Activated CD8-positive, alpha-beta memory T cell treated with anti-CD3 and anti-CD28 coated beads, Interleukin-2, amount 50 U/mL, for 24 hours (primary cell): Measurements from ENCODE around the gene SPRED3.
"Not testable (repeated sequence)": the region's sequence is repeated elsewhere in the genome, so short reads cannot be mapped to it uniquely, and the experiment has no call there.

Experiments
- DNase-seq: peaks from one replicate; pipeline ENCODE4 v3.0.0-alpha.2; 2020; ENCODE audit errors: extremely low read depth

Gene SPRED3

GRCh38 chr19:38388349-38389100, at the start of gene SPRED3:
Gene SPRED3, plus strand, starts transcription at chr19:38388697. Its CDS starts 1,606 bp downstream, at chr19:38390303.
- DNase-seq, result no peak

DNA sequence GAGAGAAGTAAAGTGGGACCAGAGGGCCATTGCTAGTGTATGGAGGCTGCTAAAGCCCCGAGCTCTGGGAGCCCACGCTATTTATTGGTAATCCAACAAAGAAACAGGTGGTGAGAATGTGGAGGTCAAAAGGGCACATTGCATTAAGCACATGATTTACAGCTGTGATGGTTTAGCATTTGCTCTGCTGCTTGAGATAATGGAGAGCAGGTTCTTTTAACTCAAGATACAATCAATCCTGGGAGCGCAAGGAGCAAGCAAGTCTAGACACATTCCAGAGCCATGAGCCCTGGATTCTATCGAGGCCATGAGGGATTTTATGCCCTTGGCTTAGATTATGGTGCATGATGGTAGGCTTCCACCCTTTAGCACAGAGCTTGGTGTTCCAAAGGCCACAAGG, 49.5 kb upstream of the SPRED3 start:
- DNase-seq, result not testable (repeated sequence)

GRCh38 chr19:38340927-38341326, 47.6 kb upstream of the SPRED3 start:
- no peak for DNase-seq

DNA sequence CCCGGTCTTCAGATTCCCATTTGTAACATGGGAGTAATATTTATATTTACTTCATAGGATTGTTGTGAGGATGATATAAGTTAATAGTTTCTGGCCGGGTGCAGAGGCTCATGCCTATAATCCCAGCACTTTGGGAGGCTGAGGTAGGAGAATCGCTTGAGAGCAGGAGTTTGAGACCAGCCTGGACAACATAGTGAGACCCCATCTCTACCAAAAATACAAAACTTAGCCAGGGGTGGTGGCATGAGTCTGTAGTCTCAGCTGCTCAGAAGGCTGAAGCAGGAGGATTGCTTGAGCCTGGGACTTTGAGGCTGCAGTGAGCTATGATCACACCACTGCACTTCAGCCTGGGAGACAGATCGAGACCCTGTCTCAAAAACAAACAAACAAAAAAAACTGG, 41.7 kb upstream of the SPRED3 start:
- DNase-seq, result no peak

DNA sequence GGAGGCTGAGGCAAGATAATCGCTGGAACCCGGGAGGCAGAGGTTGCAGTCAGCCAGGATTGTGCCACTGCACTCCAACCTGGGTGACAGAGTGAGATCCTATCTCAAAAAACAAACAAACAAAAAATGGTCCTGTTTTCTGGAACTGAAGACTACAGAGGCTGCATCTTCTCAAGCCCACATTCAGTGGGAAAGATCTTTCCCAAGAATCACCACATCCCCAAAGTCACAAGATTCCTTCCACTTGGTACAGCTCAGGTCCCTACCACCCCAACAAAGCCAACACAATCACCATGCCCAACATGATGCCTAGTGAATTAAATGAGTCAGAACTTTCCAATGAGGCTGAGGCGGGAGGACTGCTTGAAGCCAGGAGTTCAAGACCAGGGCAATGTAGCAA, 37.6 kb upstream of the SPRED3 start:
- no peak for DNase-seq

DNA sequence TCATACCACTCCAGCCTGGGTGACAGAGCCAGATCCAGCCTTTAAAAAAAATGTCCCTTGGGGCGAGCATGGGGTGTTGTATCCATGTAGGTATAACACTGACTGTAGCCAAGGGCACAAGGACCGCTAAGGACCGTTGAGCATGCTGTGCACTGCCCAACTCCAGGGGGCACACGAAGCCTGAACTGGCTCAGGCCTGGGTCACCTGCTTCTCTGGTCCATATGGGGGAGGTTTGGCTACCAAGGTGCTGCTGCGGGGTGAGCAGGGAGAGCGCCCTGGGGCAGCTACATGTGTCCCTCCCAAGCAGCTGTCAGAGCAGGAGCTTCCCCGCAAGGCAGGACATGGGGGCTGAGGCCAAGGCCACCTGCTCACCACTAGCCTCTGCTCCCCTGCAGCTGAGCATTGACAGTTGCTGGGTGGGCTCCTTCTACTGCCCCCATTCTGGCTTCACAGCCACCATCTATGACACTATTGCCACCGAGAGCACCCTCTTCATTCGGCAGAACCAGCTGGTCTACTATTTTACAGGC, 36.6 kb upstream of the SPRED3 start:
- DNase-seq, result no peak

GRCh38 chr19:38352611-38353010, 35.9 kb upstream of the SPRED3 start:
- DNase-seq, result no peak

GRCh38 chr19:38355728-38356725, 32.5 kb upstream of the SPRED3 start:
- DNase-seq, result no peak

DNA sequence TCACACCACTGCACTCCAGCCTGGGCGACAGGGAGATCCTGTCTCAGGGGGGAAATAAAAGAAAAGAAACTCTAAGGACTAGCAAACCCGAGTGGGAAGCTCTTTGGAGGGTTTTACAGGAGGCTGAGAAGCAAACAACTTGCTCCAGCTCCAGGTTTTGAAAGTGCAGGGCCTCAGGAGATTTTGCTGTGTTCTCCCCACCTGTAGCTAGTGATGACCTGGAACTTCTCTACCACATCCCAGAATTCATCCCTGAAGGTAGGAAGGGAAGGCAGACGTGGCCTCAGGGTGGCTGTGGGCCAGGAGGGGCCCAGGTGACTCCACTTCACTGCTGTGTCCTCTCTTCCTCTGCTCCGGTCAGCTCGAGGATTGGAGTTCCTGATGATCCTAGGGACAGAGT, 30.4 kb upstream of the SPRED3 start:
- DNase-seq, result no peak

DNA sequence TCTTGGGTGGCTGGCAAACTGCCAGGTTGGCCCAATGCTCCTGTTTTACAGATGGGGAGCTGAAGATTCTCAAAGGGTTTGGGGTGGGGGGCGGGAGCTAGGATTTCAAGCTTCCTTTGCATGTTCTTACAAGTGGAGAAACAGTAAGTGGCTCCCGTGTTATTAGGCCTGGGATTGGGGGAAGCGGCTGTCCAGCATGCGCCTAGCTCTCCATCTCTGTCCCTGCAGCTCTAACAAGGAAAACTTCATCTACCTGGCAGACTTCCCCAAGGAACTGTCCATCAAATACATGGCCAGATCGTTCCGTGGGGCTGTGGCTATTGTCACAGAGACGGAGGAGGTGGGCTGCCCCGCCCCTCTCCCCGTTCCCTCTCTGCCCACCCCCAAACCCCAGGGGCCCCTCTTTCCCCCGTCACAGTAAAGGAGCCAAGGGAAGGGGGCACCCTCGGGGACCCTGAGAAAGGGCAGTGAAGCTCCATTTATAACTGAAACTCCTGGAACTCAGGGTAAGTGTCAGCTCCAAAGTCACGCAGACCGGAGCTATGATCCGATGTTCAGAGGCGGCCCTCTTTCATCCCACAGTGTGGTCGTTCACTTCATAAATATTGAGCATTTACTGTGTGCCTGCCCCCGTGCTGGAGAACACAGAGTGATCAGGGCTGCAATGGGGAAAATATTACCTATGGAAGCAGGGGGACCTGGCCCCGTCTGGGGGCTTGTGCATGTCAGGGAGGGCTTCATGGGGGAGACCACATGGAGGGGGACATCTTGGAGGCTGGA, 29.1 kb upstream of the SPRED3 start:
- DNase-seq, result no peak

DNA sequence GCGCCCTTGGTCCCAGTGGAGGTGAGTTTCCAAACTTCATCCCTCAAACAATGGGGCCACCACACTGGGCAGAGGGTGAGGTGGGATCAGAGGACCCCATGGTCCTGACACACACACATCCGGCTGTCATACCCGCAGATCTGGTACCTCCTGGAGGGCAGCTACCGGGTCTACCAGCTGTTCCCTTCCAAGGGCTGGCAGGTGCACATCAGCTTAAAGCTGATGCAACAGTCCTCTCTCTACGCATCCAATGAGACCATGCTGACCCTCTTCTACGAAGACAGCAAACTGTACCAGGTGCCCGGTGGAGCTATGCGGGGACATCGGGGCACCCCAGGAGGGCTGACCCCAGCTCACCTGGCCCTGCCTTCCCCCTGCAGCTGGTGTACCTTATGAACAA, 28.1 kb upstream of the SPRED3 start:
- no peak for DNase-seq

GRCh38 chr19:38360839-38361631, 27.5 kb upstream of the SPRED3 start:
- no peak for DNase-seq

GRCh38 chr19:38361633-38362075, 26.8 kb upstream of the SPRED3 start:
- peak; percentile 27 for DNase-seq

GRCh38 chr19:38362076-38362945, 26.2 kb upstream of the SPRED3 start:
- DNase-seq, result peak; percentile 63

DNA sequence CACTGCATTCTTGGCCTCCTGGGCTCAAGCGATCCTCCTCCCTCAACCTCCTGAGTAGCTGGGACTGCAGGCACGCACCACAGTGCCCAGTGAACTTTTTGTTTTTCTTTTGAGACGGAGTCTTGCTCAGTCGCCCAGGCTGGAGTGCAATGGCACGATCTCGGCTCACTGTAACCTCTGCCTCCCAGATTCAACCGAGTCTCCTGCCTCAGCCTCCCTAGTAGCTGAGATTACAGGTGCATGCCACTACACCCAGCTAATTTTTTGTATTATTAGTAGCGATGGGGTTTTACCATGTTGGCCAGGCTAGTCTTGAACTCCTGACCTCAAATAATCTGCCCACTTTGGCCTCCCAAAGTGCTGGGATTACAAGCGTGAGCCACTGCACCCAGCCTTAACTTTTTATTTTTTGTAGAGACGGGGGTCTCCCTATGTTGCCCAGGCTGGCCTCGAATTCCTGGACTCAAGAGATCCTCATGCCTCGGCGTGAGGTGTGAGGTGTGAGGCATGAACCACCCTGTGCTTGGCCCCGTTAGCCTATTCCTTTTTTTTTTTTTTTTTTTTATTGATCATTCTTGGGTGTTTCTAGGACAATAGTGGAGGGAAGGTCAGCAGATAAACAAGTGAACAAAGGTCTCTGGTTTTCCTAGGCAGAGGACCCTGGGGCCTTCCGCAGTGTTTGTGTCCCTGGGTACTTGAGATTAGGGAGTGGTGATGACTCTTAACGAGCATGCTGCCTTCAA, 25.4 kb upstream of the SPRED3 start:
- not testable (repeated sequence) for DNase-seq

DNA sequence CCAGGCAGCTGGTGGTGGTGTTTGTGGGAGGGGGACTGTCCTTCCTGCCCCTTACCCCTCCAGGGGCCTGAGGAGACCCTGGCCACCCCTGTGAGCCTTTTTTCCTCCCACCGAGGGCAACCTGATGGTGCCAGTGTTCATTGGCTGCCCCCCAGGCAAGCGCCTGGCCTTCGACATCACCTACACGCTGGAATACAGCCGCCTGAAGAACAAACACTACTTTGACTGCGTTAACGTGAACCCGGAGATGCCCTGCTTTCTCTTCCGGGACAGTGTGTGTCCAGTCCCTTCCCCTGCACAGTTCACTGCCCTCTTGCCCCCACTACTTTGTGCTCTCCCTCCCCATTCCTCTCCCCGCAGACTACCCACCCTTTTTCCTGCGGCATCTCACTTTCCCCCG, 21.5 kb upstream of the SPRED3 start:
- no peak for DNase-seq

DNA sequence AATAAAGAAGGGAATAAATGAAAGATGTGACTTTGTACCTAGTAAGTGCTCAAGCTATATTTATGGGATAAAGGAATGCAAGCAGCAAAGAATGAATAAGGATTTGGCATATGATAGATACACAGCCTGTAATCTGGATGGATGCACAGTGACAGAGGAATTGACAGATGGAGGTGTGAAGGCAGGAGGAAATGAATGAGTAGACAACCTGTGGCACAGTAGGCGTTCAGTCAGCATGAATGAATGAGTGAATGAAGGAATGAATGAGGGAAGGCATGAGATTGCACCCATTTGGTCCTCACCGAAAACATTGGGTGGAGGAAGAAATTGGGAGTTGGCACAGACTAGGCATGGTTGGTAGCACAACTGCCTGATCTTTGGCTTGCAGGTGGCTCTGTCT, 18.9 kb upstream of the SPRED3 start:
- DNase-seq, result no peak

DNA sequence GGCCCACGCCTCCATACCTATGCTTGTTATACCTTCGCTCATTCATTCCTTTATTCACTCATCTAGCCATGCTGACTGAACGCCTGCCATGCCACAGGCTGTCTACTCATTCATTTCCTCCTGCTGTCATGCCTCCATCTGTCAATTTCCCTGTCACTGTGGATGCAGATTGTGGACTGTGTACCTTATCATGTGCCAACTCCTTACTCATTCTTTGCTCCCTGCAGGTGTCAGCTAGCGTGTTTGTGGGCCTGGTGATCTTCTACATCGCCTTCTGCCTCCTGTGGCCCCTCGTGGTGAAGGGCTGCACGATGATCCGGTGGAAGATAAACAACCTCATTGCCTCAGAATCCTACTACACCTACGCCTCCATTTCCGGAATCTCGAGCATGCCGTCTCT, 18.2 kb upstream of the SPRED3 start:
- DNase-seq, result no peak

DNA sequence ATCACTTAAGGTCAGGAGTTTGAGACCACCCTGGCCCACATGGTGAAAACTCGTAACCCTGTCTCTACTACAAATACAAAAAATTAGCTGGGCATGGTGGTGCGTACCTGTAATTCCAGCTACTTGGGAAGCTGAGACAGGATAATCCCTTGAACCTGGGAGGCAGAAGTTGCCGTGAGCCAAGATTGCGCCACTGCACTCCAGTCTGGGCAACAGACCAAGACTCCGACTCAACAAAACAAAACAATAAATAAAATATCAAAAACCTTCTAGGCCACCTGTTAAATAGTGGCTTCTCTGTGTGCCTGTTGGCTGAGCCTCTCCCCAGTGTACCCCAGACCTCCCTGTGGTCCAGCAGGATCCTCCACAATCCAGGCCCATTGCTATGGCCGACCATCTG, 17.4 kb upstream of the SPRED3 start:
- DNase-seq, result no peak
